ENCODE results near the gene P2RY14. TPM values are rescaled to one million over a fixed set of nuclear protein-coding genes. Genes with fewer than 3 reads are reported as not detected.

P2RY14 gene
- total and polyA plus RNA-seq, 2 donors (not counting 1 experiment from before 2014, with no cell fraction given), result 0.26 TPM; not detected in 1

GRCh38 chr3:151297429-151297828, 19.1 kb upstream of the P2RY14 start:
- Histone ChIP-seq H3K27ac (ENCODE audit: insufficient read depth, low read length) (no peak overlapping the region), H3K4me1 (ENCODE audit: control insufficient read depth, extremely low read depth, insufficient read depth, low read length) (peaks cover 6% of the 10 kb centered on the region), H3K4me3 (replicated peaks in 1 of 4; ENCODE audit: control extremely low read depth in 1 of 4, insufficient read depth in 1 of 4, low read depth in 3 of 4, low read length in 4 of 4) (no peak overlapping the region), H2AFZ (ENCODE audit: low read length) (no peak overlapping the region), H3K79me2 (ENCODE audit: control insufficient read depth, insufficient read depth, low read length) (no peaks in the 10 kb centered on the region), H3K27me3 (ENCODE audit: control insufficient read depth, insufficient read depth, low read length) (no peaks in the 10 kb centered on the region), H3K9ac (ENCODE audit: insufficient read depth, low read length) (no peak overlapping the region), H3K4me2 (ENCODE audit: extremely low read depth, insufficient read depth, low read length) (no peak overlapping the region), H3K9me3 (ENCODE audit: control insufficient read depth, insufficient read depth, low read depth, low read length) (no peaks in the 10 kb centered on the region), H3K36me3 (ENCODE audit: control insufficient read depth, insufficient read depth, low read length) (no peaks in the 10 kb centered on the region), H4K20me1 (ENCODE audit: control insufficient read depth, extremely low read depth, insufficient read depth, low read length) (no peaks in the 10 kb centered on the region)
- no peak for TF ChIP-seq CTCF (conservative IDR thresholded peaks at IDR 0.05 in 1 of 2, IDR thresholded peaks at IDR 0.05 in 1 of 2; ENCODE audit: low read depth in 1 of 2, low read length in 2 of 2)
- TF ChIP-seq EZH2 (IDR thresholded peaks at IDR 0.05; ENCODE audit: low read length, missing control alignments), result no peak
- no peak for DNase-seq (ENCODE audit: low read depth in 2 of 2)

GRCh38 chr3:151296226-151296625, 17.9 kb upstream of the P2RY14 start:
- H3K9ac ChIP-seq (ENCODE audit: insufficient read depth, low read length), result no peak overlapping the region
- H3K27ac ChIP-seq (ENCODE audit: insufficient read depth, low read length), result no peak overlapping the region
- H3K4me1 ChIP-seq (ENCODE audit: control insufficient read depth, extremely low read depth, insufficient read depth, low read length), result peaks cover 4% of the 10 kb centered on the region
- TF ChIP-seq EZH2 (IDR thresholded peaks at IDR 0.05; ENCODE audit: low read length, missing control alignments) (no peak), CTCF (conservative IDR thresholded peaks at IDR 0.05 in 1 of 2, IDR thresholded peaks at IDR 0.05 in 1 of 2; ENCODE audit: low read depth in 1 of 2, low read length in 2 of 2) (no peak)
- H3K4me3 ChIP-seq (replicated peaks in 1 of 4; ENCODE audit: control extremely low read depth in 1 of 4, insufficient read depth in 1 of 4, low read depth in 3 of 4, low read length in 4 of 4), result no peak overlapping the region
- no peaks in the 10 kb centered on the region for H3K9me3 ChIP-seq (ENCODE audit: control insufficient read depth, insufficient read depth, low read depth, low read length)
- H3K36me3 ChIP-seq (ENCODE audit: control insufficient read depth, insufficient read depth, low read length), result no peaks in the 10 kb centered on the region
- H3K79me2 ChIP-seq (ENCODE audit: control insufficient read depth, insufficient read depth, low read length), result no peaks in the 10 kb centered on the region
- DNase-seq (ENCODE audit: low read depth in 2 of 2), result no peak
- no peak overlapping the region for H3K4me2 ChIP-seq (ENCODE audit: extremely low read depth, insufficient read depth, low read length)
- no peak overlapping the region for H2AFZ ChIP-seq (ENCODE audit: low read length)
- H3K27me3 ChIP-seq (ENCODE audit: control insufficient read depth, insufficient read depth, low read length), result no peaks in the 10 kb centered on the region
- no peaks in the 10 kb centered on the region for H4K20me1 ChIP-seq (ENCODE audit: control insufficient read depth, extremely low read depth, insufficient read depth, low read length)

GRCh38 chr3:151293127-151293526, 14.8 kb upstream of the P2RY14 start:
- H3K9ac ChIP-seq (ENCODE audit: insufficient read depth, low read length), result no peak overlapping the region
- H3K4me3 ChIP-seq (replicated peaks in 1 of 4; ENCODE audit: control extremely low read depth in 1 of 4, insufficient read depth in 1 of 4, low read depth in 3 of 4, low read length in 4 of 4), result no peak overlapping the region
- no peak overlapping the region for H3K27ac ChIP-seq (ENCODE audit: insufficient read depth, low read length)
- H4K20me1 ChIP-seq (ENCODE audit: control insufficient read depth, extremely low read depth, insufficient read depth, low read length), result no peaks in the 10 kb centered on the region
- no peaks in the 10 kb centered on the region for H3K9me3 ChIP-seq (ENCODE audit: control insufficient read depth, insufficient read depth, low read depth, low read length)
- no peak overlapping the region for H3K4me2 ChIP-seq (ENCODE audit: extremely low read depth, insufficient read depth, low read length)
- H3K36me3 ChIP-seq (ENCODE audit: control insufficient read depth, insufficient read depth, low read length), result no peaks in the 10 kb centered on the region
- H3K4me1 ChIP-seq (ENCODE audit: control insufficient read depth, extremely low read depth, insufficient read depth, low read length), result no peaks in the 10 kb centered on the region
- H3K79me2 ChIP-seq (ENCODE audit: control insufficient read depth, insufficient read depth, low read length), result no peaks in the 10 kb centered on the region
- DNase-seq (ENCODE audit: low read depth in 2 of 2), result no peak
- TF ChIP-seq EZH2 (IDR thresholded peaks at IDR 0.05; ENCODE audit: low read length, missing control alignments) (no peak), CTCF (conservative IDR thresholded peaks at IDR 0.05 in 1 of 2, IDR thresholded peaks at IDR 0.05 in 1 of 2; ENCODE audit: low read depth in 1 of 2, low read length in 2 of 2) (no peak)
- no peaks in the 10 kb centered on the region for H3K27me3 ChIP-seq (ENCODE audit: control insufficient read depth, insufficient read depth, low read length)
- H2AFZ ChIP-seq (ENCODE audit: low read length), result no peak overlapping the region

Data from fibroblast of lung (primary cell).